ENCODE data around the gene PTPN9. TPM values are rescaled to one million over a fixed set of nuclear protein-coding genes. Genes with fewer than 3 reads are reported as not detected.
"Not testable (repeated sequence)": the region's sequence is repeated elsewhere in the genome, so short reads cannot be mapped to it uniquely, and the experiment has no call there.

The PTPN9 gene
- total RNA-seq, 4 donors from 2014 or later, result 16.3 to 30.6 (median 25.0) TPM

DNA sequence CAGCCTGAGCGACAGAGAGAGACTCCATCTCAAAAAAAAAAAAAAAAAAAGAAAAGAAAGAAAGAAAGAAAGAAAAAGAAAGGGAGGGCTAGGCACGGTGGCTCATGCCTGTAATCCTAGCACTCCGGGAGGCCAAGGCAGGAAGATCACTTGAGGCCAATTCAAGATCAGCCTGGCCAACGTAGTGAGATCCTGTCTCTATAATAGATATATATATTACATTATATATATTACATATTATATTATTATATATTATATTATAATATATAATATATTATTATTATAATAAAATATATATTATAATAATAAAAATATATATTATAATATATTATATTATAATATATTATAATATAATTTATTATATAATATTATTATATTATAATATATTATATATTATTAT is 48.9 kb downstream of the PTPN9 start:
- no peaks in the 10 kb centered on the region for H3K9me3 ChIP-seq
- H3K36me3 ChIP-seq, result peaks cover 0 to 20% of the 10 kb centered on the region in 2 donors
- WGBS, 2 donors (ENCODE audit: low coverage in 1 of 2), result 86 to 96% methylated on average over 3 of the region's 4 CpGs
- H3K4me1 ChIP-seq, result peaks cover 25 to 51% (median 34%) of the 10 kb centered on the region in 3 donors
- H3K27ac ChIP-seq, result no peak overlapping the region
- ATAC-seq, result no peak
- TF ChIP-seq EP300 (IDR thresholded peaks at IDR 0.05) (no peak), POLR2AphosphoS5 (IDR thresholded peaks at IDR 0.05) (no peak), CTCF (IDR thresholded peaks at IDR 0.05) (no peak), POLR2A (IDR thresholded peaks at IDR 0.05) (no peak)
- no peak overlapping the region for H3K4me3 ChIP-seq
- no peaks in the 10 kb centered on the region for H3K27me3 ChIP-seq

- not testable (repeated sequence) for H3K27me3 ChIP-seq, H3K4me3 ChIP-seq, H3K9me3 ChIP-seq, ATAC-seq, H3K27ac ChIP-seq
- 71 to 81% methylated on average over 1 to 3 of the region's 3 CpGs for WGBS, 2 donors (ENCODE audit: low coverage in 1 of 2)
- Histone ChIP-seq H3K4me1 (peaks cover 0 to 15% (median 4%) of the 10 kb centered on the region in 3 donors), H3K36me3 (peaks cover 0 to 64% of the 10 kb centered on the region in 2 donors)
Measured at GRCh38 chr15:75525756-75526155, 53.4 kb downstream of the PTPN9 start.

- 100% methylated on average over 1 to 2 of the region's 2 CpGs for WGBS, 2 donors (ENCODE audit: low coverage in 1 of 2)
- H3K4me3 ChIP-seq, result no peak overlapping the region
- peaks cover 0 to 3% (median 2%) of the 10 kb centered on the region in 3 donors for H3K4me1 ChIP-seq
- no peaks in the 10 kb centered on the region for H3K9me3 ChIP-seq
- TF ChIP-seq POLR2A (IDR thresholded peaks at IDR 0.05), result no peak
- TF ChIP-seq EP300 (IDR thresholded peaks at IDR 0.05), result no peak
- no peak for TF ChIP-seq CTCF (IDR thresholded peaks at IDR 0.05)
- TF ChIP-seq POLR2AphosphoS5 (IDR thresholded peaks at IDR 0.05), result no peak
- H3K27me3 ChIP-seq, result no peaks in the 10 kb centered on the region
- no peak overlapping the region for H3K27ac ChIP-seq
- H3K36me3 ChIP-seq, result peaks cover 0 to 90% of the 10 kb centered on the region in 2 donors
- ATAC-seq, result no peak
Measured at GRCh38 chr15:75523011-75523410, 56.1 kb downstream of the PTPN9 start.

GRCh38 chr15:75517233-75517632 is 61.9 kb downstream of the PTPN9 start:
- no peaks in the 10 kb centered on the region for H3K27me3 ChIP-seq
- peaks cover 0 to 96% of the 10 kb centered on the region in 2 donors for H3K36me3 ChIP-seq
- no peak for ATAC-seq
- TF ChIP-seq POLR2AphosphoS5 (IDR thresholded peaks at IDR 0.05) (no peak), POLR2A (IDR thresholded peaks at IDR 0.05) (no peak), EP300 (IDR thresholded peaks at IDR 0.05) (no peak), CTCF (IDR thresholded peaks at IDR 0.05) (no peak)
- 81 to 92% methylated on average over 1 of the region's 1 CpG for WGBS, 2 donors (ENCODE audit: low coverage in 1 of 2)
- H3K27ac ChIP-seq, result no peak overlapping the region
- no peak overlapping the region for H3K4me3 ChIP-seq
- H3K9me3 ChIP-seq, result no peaks in the 10 kb centered on the region
- H3K4me1 ChIP-seq, result no peaks in the 10 kb centered on the region

- Histone ChIP-seq H3K4me1 (no peaks in the 10 kb centered on the region), H3K36me3 (peaks cover 0 to 71% of the 10 kb centered on the region in 2 donors), H3K9me3 (no peaks in the 10 kb centered on the region), H3K4me3 (no peak overlapping the region), H3K27ac (no peak overlapping the region), H3K27me3 (no peaks in the 10 kb centered on the region)
- TF ChIP-seq EP300 (IDR thresholded peaks at IDR 0.05), result no peak
- TF ChIP-seq CTCF (IDR thresholded peaks at IDR 0.05), result peak; percentile 15 to 58 (median 52)
- 23 to 43% methylated on average over 6 to 7 of the region's 7 CpGs for WGBS, 2 donors (ENCODE audit: low coverage in 1 of 2)
- no peak for ATAC-seq
Measured at GRCh38 chr15:75508840-75509532, 70.1 kb downstream of the PTPN9 start.

Measured in gastroesophageal sphincter (tissue), 4 donors.